ENCODE data around the gene PROSER3. TPM values are rescaled to one million over a fixed set of nuclear protein-coding genes. Genes with fewer than 3 reads are reported as not detected.
A peak's percentile ranks its signal among the peaks of the same experiment; 100 is the strongest.

PROSER3 gene
- total RNA-seq, 1 donor from 2014 or later: 41.7 TPM

DNA sequence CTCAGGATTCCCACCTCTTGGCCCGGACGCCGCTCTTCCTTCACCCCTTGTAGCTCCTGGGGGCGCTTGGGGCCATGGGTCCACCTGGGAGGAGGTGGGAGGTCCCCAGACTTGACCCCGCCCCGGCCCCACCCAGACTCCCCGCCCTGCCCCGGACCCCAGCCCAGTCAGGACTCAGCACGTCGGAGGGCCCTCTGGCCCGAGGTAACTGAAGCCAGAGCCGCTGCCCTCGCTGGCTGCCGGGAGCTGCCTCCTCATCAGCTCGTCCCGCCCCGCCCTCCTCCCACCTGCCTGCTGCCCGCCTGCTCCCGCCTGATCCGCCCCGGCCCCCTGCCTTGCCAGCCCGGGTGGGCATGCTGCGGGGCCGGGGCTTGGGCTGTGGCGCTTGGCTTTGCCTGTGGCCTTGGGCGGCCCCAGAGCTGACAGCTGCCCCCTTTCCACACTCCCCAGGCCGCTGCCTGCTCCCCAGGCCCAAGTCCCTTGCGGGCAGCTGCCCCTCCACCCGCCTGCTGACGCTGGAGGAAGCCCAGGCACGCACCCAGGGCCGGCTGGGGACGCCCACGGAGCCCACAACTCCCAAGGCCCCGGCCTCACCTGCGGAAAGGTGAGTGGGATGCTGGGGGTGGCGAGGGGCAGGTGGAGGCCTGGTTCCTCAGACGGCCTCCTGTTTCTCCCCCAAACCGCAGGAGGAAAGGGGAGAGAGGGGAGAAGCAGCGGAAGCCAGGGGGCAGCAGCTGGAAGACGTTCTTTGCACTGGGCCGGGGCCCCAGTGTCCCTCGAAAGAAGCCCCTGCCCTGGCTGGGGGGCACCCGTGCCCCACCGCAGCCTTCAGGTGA is 26.7 kb downstream of the PROSER3 start:
- Mint-ChIP-seq H3K4me1 (ENCODE audit: low read depth, unreplicated experiment) (peaks cover 6% of the 10 kb centered on the region), H3K27ac (ENCODE audit: unreplicated experiment) (no peak overlapping the region), H3K9me3 (ENCODE audit: unreplicated experiment) (peaks cover 7% of the 10 kb centered on the region), H3K27me3 (ENCODE audit: unreplicated experiment) (peaks cover 11% of the 10 kb centered on the region), H3K4me3 (ENCODE audit: unreplicated experiment) (no peak overlapping the region), H3K36me3 (ENCODE audit: unreplicated experiment) (peaks cover 5% of the 10 kb centered on the region)
- no peak for DNase-seq
- TF ChIP-seq, protein P1, sequence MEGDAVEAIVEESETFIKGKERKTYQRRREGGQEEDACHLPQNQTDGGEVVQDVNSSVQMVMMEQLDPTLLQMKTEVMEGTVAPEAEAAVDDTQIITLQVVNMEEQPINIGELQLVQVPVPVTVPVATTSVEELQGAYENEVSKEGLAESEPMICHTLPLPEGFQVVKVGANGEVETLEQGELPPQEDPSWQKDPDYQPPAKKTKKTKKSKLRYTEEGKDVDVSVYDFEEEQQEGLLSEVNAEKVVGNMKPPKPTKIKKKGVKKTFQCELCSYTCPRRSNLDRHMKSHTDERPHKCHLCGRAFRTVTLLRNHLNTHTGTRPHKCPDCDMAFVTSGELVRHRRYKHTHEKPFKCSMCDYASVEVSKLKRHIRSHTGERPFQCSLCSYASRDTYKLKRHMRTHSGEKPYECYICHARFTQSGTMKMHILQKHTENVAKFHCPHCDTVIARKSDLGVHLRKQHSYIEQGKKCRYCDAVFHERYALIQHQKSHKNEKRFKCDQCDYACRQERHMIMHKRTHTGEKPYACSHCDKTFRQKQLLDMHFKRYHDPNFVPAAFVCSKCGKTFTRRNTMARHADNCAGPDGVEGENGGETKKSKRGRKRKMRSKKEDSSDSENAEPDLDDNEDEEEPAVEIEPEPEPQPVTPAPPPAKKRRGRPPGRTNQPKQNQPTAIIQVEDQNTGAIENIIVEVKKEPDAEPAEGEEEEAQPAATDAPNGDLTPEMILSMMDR (IDR thresholded peaks at IDR 0.05; ENCODE audit: partially characterized antibody, unreplicated experiment): no peak

DNA sequence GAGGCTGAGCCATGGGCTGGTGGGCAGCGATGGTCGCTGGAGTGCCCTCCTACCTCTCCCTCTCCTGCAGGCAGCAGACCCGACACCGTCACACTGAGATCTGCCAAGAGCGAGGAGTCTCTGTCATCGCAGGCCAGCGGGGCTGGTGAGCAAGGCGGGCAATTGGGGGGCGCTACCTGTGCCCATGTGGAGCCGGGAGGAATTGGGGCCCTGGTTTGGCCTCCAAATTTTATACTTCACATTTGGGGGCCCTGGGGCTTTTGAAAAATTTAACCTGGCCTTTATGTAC is 27.3 kb downstream of the PROSER3 start:
- H3K36me3 Mint-ChIP-seq (ENCODE audit: unreplicated experiment): peaks cover 5% of the 10 kb centered on the region
- H3K27me3 Mint-ChIP-seq (ENCODE audit: unreplicated experiment): peaks cover 10% of the 10 kb centered on the region
- no peak for DNase-seq
- no peak overlapping the region for H3K4me3 Mint-ChIP-seq (ENCODE audit: unreplicated experiment)
- H3K27ac Mint-ChIP-seq (ENCODE audit: unreplicated experiment): no peak overlapping the region
- TF ChIP-seq, protein P1 (IDR thresholded peaks at IDR 0.05; ENCODE audit: partially characterized antibody, unreplicated experiment): no peak
- peaks cover 7% of the 10 kb centered on the region for H3K9me3 Mint-ChIP-seq (ENCODE audit: unreplicated experiment)
- peaks cover 6% of the 10 kb centered on the region for H3K4me1 Mint-ChIP-seq (ENCODE audit: low read depth, unreplicated experiment)

DNA sequence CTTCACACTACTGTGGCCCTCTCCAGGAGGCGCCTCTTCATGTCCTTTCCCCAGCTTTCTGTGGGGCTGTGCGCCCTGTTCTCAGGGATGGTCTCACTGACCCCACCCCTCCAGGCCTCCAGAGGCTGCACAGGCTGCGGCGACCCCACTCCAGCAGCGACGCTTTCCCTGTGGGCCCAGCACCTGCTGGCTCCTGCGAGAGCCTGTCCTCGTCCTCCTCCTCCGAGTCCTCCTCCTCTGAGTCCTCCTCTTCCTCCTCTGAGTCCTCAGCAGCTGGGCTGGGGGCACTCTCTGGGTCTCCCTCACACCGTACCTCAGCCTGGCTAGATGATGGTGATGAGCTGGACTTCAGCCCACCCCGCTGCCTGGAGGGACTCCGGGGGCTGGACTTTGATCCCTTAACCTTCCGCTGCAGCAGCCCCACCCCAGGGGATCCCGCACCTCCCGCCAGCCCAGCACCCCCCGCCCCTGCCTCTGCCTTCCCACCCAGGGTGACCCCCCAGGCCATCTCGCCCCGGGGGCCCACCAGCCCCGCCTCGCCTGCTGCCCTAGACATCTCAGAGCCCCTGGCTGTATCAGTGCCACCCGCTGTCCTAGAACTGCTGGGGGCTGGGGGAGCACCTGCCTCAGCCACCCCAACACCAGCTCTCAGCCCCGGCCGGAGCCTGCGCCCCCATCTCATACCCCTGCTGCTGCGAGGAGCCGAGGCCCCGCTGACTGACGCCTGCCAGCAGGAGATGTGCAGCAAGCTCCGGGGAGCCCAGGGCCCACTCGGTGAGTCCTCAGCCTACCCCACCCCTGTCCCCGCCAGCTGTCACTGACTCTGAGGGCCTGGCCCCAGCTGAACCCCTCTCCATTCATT is 28.6 kb downstream of the PROSER3 start:
- Mint-ChIP-seq H3K9me3 (ENCODE audit: unreplicated experiment) (peaks cover 7% of the 10 kb centered on the region), H3K36me3 (ENCODE audit: unreplicated experiment) (peaks cover 5% of the 10 kb centered on the region), H3K4me3 (ENCODE audit: unreplicated experiment) (peak overlapping the region; percentile 46), H3K27me3 (ENCODE audit: unreplicated experiment) (peaks cover 10% of the 10 kb centered on the region), H3K4me1 (ENCODE audit: low read depth, unreplicated experiment) (peaks cover 6% of the 10 kb centered on the region), H3K27ac (ENCODE audit: unreplicated experiment) (no peak overlapping the region)
- TF ChIP-seq, protein P1 (IDR thresholded peaks at IDR 0.05; ENCODE audit: partially characterized antibody, unreplicated experiment): no peak
- no peak for DNase-seq

DNA sequence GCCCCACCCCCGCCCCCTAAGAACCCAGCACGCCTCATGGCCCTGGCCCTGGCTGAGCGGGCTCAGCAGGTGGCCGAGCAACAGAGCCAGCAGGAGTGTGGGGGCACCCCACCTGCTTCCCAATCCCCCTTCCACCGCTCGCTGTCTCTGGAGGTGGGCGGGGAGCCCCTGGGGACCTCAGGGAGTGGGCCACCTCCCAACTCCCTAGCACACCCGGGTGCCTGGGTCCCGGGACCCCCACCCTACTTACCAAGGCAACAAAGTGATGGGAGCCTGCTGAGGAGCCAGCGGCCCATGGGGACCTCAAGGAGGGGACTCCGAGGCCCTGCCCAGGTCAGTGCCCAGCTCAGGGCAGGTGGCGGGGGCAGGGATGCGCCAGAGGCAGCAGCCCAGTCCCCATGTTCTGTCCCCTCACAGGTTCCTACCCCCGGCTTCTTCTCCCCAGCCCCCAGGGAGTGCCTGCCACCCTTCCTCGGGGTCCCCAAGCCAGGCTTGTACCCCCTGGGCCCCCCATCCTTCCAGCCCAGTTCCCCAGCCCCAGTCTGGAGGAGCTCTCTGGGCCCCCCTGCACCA is 29.3 kb downstream of the PROSER3 start:
- H3K36me3 Mint-ChIP-seq (ENCODE audit: unreplicated experiment): peaks cover 5% of the 10 kb centered on the region
- DNase-seq: no peak
- H3K27me3 Mint-ChIP-seq (ENCODE audit: unreplicated experiment): peaks cover 10% of the 10 kb centered on the region
- peaks cover 6% of the 10 kb centered on the region for H3K4me1 Mint-ChIP-seq (ENCODE audit: low read depth, unreplicated experiment)
- no peak overlapping the region for H3K27ac Mint-ChIP-seq (ENCODE audit: unreplicated experiment)
- TF ChIP-seq, protein P1 (IDR thresholded peaks at IDR 0.05; ENCODE audit: partially characterized antibody, unreplicated experiment): no peak
- peaks cover 7% of the 10 kb centered on the region for H3K9me3 Mint-ChIP-seq (ENCODE audit: unreplicated experiment)
- no peak overlapping the region for H3K4me3 Mint-ChIP-seq (ENCODE audit: unreplicated experiment)

All from glutamatergic neuron (in vitro differentiated cells).